Measurements from ENCODE around the gene PAPSS2.

GRCh38 chr10:87757685-87758084, 98.0 kb downstream of the PAPSS2 start:
- TF ChIP-seq, protein P1, sequence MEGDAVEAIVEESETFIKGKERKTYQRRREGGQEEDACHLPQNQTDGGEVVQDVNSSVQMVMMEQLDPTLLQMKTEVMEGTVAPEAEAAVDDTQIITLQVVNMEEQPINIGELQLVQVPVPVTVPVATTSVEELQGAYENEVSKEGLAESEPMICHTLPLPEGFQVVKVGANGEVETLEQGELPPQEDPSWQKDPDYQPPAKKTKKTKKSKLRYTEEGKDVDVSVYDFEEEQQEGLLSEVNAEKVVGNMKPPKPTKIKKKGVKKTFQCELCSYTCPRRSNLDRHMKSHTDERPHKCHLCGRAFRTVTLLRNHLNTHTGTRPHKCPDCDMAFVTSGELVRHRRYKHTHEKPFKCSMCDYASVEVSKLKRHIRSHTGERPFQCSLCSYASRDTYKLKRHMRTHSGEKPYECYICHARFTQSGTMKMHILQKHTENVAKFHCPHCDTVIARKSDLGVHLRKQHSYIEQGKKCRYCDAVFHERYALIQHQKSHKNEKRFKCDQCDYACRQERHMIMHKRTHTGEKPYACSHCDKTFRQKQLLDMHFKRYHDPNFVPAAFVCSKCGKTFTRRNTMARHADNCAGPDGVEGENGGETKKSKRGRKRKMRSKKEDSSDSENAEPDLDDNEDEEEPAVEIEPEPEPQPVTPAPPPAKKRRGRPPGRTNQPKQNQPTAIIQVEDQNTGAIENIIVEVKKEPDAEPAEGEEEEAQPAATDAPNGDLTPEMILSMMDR (IDR thresholded peaks at IDR 0.05), result no peak
- TF ChIP-seq POLR2AphosphoS5 (IDR thresholded peaks at IDR 0.05) (no peak), EP300 (IDR thresholded peaks at IDR 0.05) (no peak), POLR2A (IDR thresholded peaks at IDR 0.05) (no peak)
